Skeletal muscle satellite cell (primary cell): Measurements from ENCODE around the gene ABCD1.

Source experiments
- H3K27me3 ChIP-seq: 2 replicates; pipeline ENCODE4 v1.7.0; 2013; ENCODE audit warnings: low read length; ENCODE audit not compliant: control insufficient read depth, insufficient read depth
- H3K36me3 ChIP-seq: 2 replicates; pipeline ENCODE4 v1.7.0; 2013; ENCODE audit warnings: mild to moderate bottlenecking, control low read depth, low read length; ENCODE audit not compliant: insufficient read depth
- H3K4me1 ChIP-seq: 2 replicates; pipeline ENCODE4 v1.7.0; 2013; ENCODE audit warnings: low read length; ENCODE audit not compliant: control insufficient read depth, insufficient read depth
- H3K4me2 ChIP-seq: 2 replicates; pipeline ENCODE4 v1.7.0; 2013; ENCODE audit warnings: mild to moderate bottlenecking, low read length
- H3K4me3 ChIP-seq: 2 replicates; pipeline ENCODE4 v1.7.0; 2013; ENCODE audit warnings: low read length
- H3K9ac ChIP-seq: 2 replicates; pipeline ENCODE4 v1.7.0; 2013; ENCODE audit warnings: mild to moderate bottlenecking, low read depth, low read length, moderate library complexity
- H3K9me3 ChIP-seq: replicated peaks from 2 replicates; pipeline ENCODE4 v1.7.0; 2013; ENCODE audit warnings: mild to moderate bottlenecking, control low read depth, low read length

The ABCD1 gene

GRCh38 chrX:153768311-153769157, 43.9 kb downstream of the ABCD1 start:
- Histone ChIP-seq H3K9me3 (no peaks in the 10 kb centered on the region), H3K9ac (no peak overlapping the region), H3K4me2 (no peak overlapping the region), H3K4me3 (no peak overlapping the region), H3K4me1 (peaks cover 2% of the 10 kb centered on the region), H3K36me3 (no peaks in the 10 kb centered on the region), H3K27me3 (no peaks in the 10 kb centered on the region)

- peaks cover 2% of the 10 kb centered on the region for H3K4me1 ChIP-seq
- no peaks in the 10 kb centered on the region for H3K27me3 ChIP-seq
- no peaks in the 10 kb centered on the region for H3K9me3 ChIP-seq
- H3K4me2 ChIP-seq: no peak overlapping the region
- H3K4me3 ChIP-seq: no peak overlapping the region
- no peaks in the 10 kb centered on the region for H3K36me3 ChIP-seq
- H3K9ac ChIP-seq: no peak overlapping the region
Observed at GRCh38 chrX:153769158-153769864, 44.7 kb downstream of the ABCD1 start.

- Histone ChIP-seq H3K4me3 (no peak overlapping the region), H3K27me3 (no peaks in the 10 kb centered on the region), H3K36me3 (no peaks in the 10 kb centered on the region), H3K9me3 (no peaks in the 10 kb centered on the region), H3K4me2 (no peak overlapping the region), H3K9ac (no peak overlapping the region), H3K4me1 (no peaks in the 10 kb centered on the region)
Observed at GRCh38 chrX:153769865-153770600, 45.4 kb downstream of the ABCD1 start.

- Histone ChIP-seq H3K4me1 (no peaks in the 10 kb centered on the region), H3K36me3 (no peaks in the 10 kb centered on the region), H3K9ac (no peak overlapping the region), H3K4me2 (no peak overlapping the region), H3K27me3 (no peaks in the 10 kb centered on the region), H3K9me3 (no peaks in the 10 kb centered on the region), H3K4me3 (no peak overlapping the region)
Observed at GRCh38 chrX:153770601-153771414, 46.2 kb downstream of the ABCD1 start.

GRCh38 chrX:153771415-153772315, 47.0 kb downstream of the ABCD1 start:
- Histone ChIP-seq H3K4me2 (no peak overlapping the region), H3K4me1 (no peaks in the 10 kb centered on the region), H3K36me3 (no peaks in the 10 kb centered on the region), H3K9me3 (no peaks in the 10 kb centered on the region), H3K4me3 (no peak overlapping the region), H3K9ac (no peak overlapping the region), H3K27me3 (no peaks in the 10 kb centered on the region)

- Histone ChIP-seq H3K36me3 (no peaks in the 10 kb centered on the region), H3K9me3 (no peaks in the 10 kb centered on the region), H3K27me3 (no peaks in the 10 kb centered on the region), H3K4me3 (no peak overlapping the region), H3K9ac (no peak overlapping the region), H3K4me1 (no peaks in the 10 kb centered on the region), H3K4me2 (no peak overlapping the region)
Observed at GRCh38 chrX:153772316-153773217, 47.9 kb downstream of the ABCD1 start.

- no peaks in the 10 kb centered on the region for H3K9me3 ChIP-seq
- no peaks in the 10 kb centered on the region for H3K36me3 ChIP-seq
- H3K4me2 ChIP-seq: no peak overlapping the region
- no peaks in the 10 kb centered on the region for H3K27me3 ChIP-seq
- no peak overlapping the region for H3K4me3 ChIP-seq
- no peak overlapping the region for H3K9ac ChIP-seq
- H3K4me1 ChIP-seq: no peaks in the 10 kb centered on the region
Observed at GRCh38 chrX:153773218-153773611, 48.6 kb downstream of the ABCD1 start.

- no peaks in the 10 kb centered on the region for H3K36me3 ChIP-seq
- H3K4me3 ChIP-seq: no peak overlapping the region
- H3K9me3 ChIP-seq: no peaks in the 10 kb centered on the region
- no peaks in the 10 kb centered on the region for H3K4me1 ChIP-seq
- no peak overlapping the region for H3K4me2 ChIP-seq
- no peak overlapping the region for H3K9ac ChIP-seq
- H3K27me3 ChIP-seq: no peaks in the 10 kb centered on the region
Observed at GRCh38 chrX:153773741-153774575, 49.3 kb downstream of the ABCD1 start.

- no peaks in the 10 kb centered on the region for H3K4me1 ChIP-seq
- no peaks in the 10 kb centered on the region for H3K27me3 ChIP-seq
- H3K4me3 ChIP-seq: no peak overlapping the region
- H3K9me3 ChIP-seq: no peaks in the 10 kb centered on the region
- no peak overlapping the region for H3K4me2 ChIP-seq
- no peak overlapping the region for H3K9ac ChIP-seq
- no peaks in the 10 kb centered on the region for H3K36me3 ChIP-seq
Observed at GRCh38 chrX:153774576-153775292, 50.1 kb downstream of the ABCD1 start.
